Stomach (tissue), 4 donors: Measurements from ENCODE around the gene APP.

Experiments
- CTCF ChIP-seq, 7 experiments: fragments of 450-650 bp in 4 of 7; fragments of 200-600 bp in 3 of 7; sonication (generic) in 3 of 7; IDR thresholded peaks; one replicate each; pipeline ENCODE4 v1.5.1; 2016 to 2019; ENCODE audit warnings: antibody characterized with exemption in 7 of 7, control low read depth in 2 of 7, mild to moderate bottlenecking in 1 of 7
- EP300 ChIP-seq: sonication (generic); formaldehyde crosslinking; IDR thresholded peaks from one replicate; pipeline ENCODE4 v1.6.1; 2017; ENCODE audit warnings: antibody characterized with exemption
- POLR2A ChIP-seq, 4 donors: fragments of 450-650 bp; IDR thresholded peaks; one replicate each; pipeline ENCODE4 v1.6.1; 2016; ENCODE audit warnings: antibody characterized with exemption in 4 of 4, control low read depth in 2 of 4, mild to moderate bottlenecking in 1 of 4, moderate library complexity in 1 of 4

GRCh38 chr21:26207021-26207420 is 36.5 kb upstream of the APP start:
- TF ChIP-seq CTCF (IDR thresholded peaks at IDR 0.05) = no peak
- TF ChIP-seq POLR2A (IDR thresholded peaks at IDR 0.05) = no peak
- TF ChIP-seq EP300 = no peak
